Measurements from ENCODE around the gene MON2. TPM values are rescaled to one million over a fixed set of nuclear protein-coding genes. Genes with fewer than 3 reads are reported as not detected.
A peak's percentile ranks its signal among the peaks of the same experiment; 100 is the strongest.

MON2 gene, protein sequence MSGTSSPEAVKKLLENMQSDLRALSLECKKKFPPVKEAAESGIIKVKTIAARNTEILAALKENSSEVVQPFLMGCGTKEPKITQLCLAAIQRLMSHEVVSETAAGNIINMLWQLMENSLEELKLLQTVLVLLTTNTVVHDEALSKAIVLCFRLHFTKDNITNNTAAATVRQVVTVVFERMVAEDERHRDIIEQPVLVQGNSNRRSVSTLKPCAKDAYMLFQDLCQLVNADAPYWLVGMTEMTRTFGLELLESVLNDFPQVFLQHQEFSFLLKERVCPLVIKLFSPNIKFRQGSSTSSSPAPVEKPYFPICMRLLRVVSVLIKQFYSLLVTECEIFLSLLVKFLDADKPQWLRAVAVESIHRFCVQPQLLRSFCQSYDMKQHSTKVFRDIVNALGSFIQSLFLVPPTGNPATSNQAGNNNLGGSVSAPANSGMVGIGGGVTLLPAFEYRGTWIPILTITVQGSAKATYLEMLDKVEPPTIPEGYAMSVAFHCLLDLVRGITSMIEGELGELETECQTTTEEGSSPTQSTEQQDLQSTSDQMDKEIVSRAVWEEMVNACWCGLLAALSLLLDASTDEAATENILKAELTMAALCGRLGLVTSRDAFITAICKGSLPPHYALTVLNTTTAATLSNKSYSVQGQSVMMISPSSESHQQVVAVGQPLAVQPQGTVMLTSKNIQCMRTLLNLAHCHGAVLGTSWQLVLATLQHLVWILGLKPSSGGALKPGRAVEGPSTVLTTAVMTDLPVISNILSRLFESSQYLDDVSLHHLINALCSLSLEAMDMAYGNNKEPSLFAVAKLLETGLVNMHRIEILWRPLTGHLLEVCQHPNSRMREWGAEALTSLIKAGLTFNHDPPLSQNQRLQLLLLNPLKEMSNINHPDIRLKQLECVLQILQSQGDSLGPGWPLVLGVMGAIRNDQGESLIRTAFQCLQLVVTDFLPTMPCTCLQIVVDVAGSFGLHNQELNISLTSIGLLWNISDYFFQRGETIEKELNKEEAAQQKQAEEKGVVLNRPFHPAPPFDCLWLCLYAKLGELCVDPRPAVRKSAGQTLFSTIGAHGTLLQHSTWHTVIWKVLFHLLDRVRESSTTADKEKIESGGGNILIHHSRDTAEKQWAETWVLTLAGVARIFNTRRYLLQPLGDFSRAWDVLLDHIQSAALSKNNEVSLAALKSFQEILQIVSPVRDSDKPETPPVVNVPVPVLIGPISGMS (N-terminal part only)
- total RNA-seq = 10 to 100 TPM; 36.1 to 92.9 (median 42.8) TPM

DNA sequence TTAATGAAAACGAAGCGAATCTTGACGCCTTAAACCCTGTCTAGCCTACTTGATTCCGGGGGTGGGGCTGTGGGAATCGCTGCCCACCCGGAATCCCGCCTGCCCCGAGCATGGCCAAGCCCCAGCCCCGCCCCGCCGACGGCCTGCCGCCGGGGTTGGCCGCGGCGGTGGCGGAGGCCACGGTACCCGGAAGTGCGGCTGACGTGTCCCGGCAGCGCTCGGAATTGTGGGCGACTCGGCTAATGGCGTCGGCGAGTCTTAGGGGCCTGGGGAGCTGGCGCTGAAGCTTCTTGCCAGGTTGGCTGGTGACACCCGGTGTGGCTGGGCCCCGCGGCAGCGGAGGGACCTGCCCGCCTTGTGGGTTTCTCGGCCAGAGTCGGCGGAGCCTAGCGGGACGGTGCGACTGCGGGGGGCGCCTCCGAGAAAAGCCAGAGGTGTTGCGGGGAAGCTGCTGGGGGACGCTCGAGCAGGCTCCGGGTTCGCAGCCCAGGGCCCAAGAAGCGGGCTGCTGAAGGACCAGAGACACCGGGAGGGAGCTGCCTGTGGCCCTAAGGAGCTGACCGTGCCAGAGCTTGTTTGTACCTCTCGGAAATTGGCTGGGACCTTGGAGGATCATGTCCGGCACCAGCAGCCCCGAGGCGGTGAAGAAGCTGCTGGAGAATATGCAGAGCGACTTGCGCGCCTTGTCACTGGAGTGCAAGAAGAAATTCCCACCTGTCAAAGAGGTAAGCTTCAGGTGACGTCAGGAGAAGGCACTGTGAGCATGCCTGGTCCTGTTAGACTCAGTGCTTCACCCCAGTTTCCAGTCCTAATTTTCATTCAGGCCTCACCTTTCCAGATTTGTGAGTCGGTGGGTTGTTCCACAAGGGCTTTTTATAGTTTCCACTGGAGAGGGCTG, at the start of gene MON2:
Gene MON2 (plus strand): TSS at position 233 of the 898 bp plus-strand sequence. CDS start 382 bp downstream, at position 615.
- peak within 1 kb of the TSS; percentile 95 for H3K4me3 ChIP-seq (ENCODE audit: low read depth, poor library complexity, severe bottlenecking)
- intact Hi-C loops (cut with DNase I; ENCODE audit: low total_unique reads) = no loop called here
- WGBS, 2 donors = 0% methylated on average over 35 to 38 of the region's 62 CpGs
- peak; percentile 77 to 96 for DNase-seq (ENCODE audit: low spot score in 2 of 2)
- peak in 1 of 2 donors; percentile 36 for TF ChIP-seq POLR2A (IDR thresholded peaks at IDR 0.05)
- no peak for TF ChIP-seq CTCF (IDR thresholded peaks at IDR 0.05)

DNA sequence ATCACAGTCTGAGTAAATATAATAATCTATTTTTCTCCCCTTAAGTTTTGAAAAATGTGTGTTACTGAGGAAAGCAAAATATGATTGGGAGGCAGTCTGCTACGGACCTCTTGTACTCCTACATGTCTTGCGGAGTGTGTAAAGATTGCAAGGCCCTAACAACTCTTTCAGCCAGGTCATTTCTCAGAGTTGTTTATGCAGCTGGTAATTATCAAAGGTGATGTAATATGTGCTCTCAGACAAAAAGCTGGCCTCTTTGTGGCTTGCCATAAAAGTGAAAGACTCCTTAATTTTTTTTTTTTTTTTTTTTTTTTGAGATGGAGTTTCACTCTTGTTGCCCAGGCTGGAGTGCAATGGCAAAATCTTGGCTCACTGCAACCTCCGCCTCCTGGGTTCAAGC, 40.5 kb upstream of the MON2 start:
- H3K4me3 ChIP-seq (ENCODE audit: low read depth, poor library complexity, severe bottlenecking) = no peak overlapping the region
- no peak for DNase-seq (ENCODE audit: low spot score in 2 of 2)
- intact Hi-C loops (cut with DNase I; ENCODE audit: low total_unique reads) = no loop called here
- TF ChIP-seq CTCF (IDR thresholded peaks at IDR 0.05) (no peak), POLR2A (IDR thresholded peaks at IDR 0.05) (no peak)
- WGBS, 2 donors = 90 to 96% methylated on average over 3 of the region's 3 CpGs

- intact Hi-C loops (cut with DNase I; ENCODE audit: low total_unique reads) = no loop called here
- TF ChIP-seq POLR2A (IDR thresholded peaks at IDR 0.05) (no peak), CTCF (IDR thresholded peaks at IDR 0.05) (no peak)
Measured at GRCh38 chr12:62429457-62429856, 37.2 kb upstream of the MON2 start.

GRCh38 chr12:62434494-62435302, 31.9 kb upstream of the MON2 start:
- intact Hi-C loops (cut with DNase I; ENCODE audit: low total_unique reads) = no loop called here
- no peak for DNase-seq (ENCODE audit: low spot score in 2 of 2)
- H3K4me3 ChIP-seq (ENCODE audit: low read depth, poor library complexity, severe bottlenecking) = no peak overlapping the region
- TF ChIP-seq POLR2A (IDR thresholded peaks at IDR 0.05) (no peak), CTCF (IDR thresholded peaks at IDR 0.05) (no peak)
- 25 to 32% methylated on average over 16 of the region's 16 CpGs for WGBS, 2 donors

More at GRCh38 chr12:62429457-62429856, 37.2 kb upstream of the MON2 start:
- no peak overlapping the region for H3K4me3 ChIP-seq (ENCODE audit: low read depth, poor library complexity, severe bottlenecking)
- no peak for DNase-seq (ENCODE audit: low spot score in 2 of 2)

All from lower leg skin (tissue), 4 donors.